HG02884 (cell line): ENCODE measurements around the gene MIF.

Experiments used
- ATAC-seq: cut with Tn5 transposase; IDR thresholded peaks from one replicate; pipeline ENCODE4 v1.9.1; 2021; ENCODE audit warnings: mild to moderate bottlenecking, moderate library complexity; ENCODE audit not compliant: unreplicated experiment

MIF gene

GRCh38 chr22:23875801-23876200 lies 18.4 kb upstream of the MIF start:
- no peak for ATAC-seq

- no peak for ATAC-seq
Observed at GRCh38 chr22:23877566-23877965, 16.6 kb upstream of the MIF start.

GRCh38 chr22:23878219-23878618 lies 16.0 kb upstream of the MIF start:
- no peak for ATAC-seq

GRCh38 chr22:23882370-23882769 lies 11.8 kb upstream of the MIF start:
- no peak for ATAC-seq

- ATAC-seq: no peak
Observed at GRCh38 chr22:23883658-23884057, 10.5 kb upstream of the MIF start.

- ATAC-seq: no peak
Observed at GRCh38 chr22:23884140-23884539, 10.0 kb upstream of the MIF start.

GRCh38 chr22:23888615-23889401 lies 5.4 kb upstream of the MIF start:
- ATAC-seq: no peak

- no peak for ATAC-seq
Observed at GRCh38 chr22:23889620-23890019, 4.6 kb upstream of the MIF start.

- ATAC-seq: no peak
Observed at GRCh38 chr22:23891726-23892125, 2.5 kb upstream of the MIF start.

- no peak for ATAC-seq
Observed at GRCh38 chr22:23892130-23892529, 2.1 kb upstream of the MIF start.

GRCh38 chr22:23892706-23893105 lies 1.5 kb upstream of the MIF start:
- ATAC-seq: no peak

- ATAC-seq: no peak
Observed at GRCh38 chr22:23893121-23893944, 850 bp upstream of the MIF start.

GRCh38 chr22:23894710-23895598 lies 771 bp downstream of the MIF start:
- ATAC-seq: no peak

GRCh38 chr22:23895599-23896144 lies 1.5 kb downstream of the MIF start:
- no peak for ATAC-seq

GRCh38 chr22:23896166-23896522 lies 2.0 kb downstream of the MIF start:
- ATAC-seq: no peak

- ATAC-seq: no peak
Observed at GRCh38 chr22:23896523-23897186, 2.5 kb downstream of the MIF start.

- ATAC-seq: no peak
Observed at GRCh38 chr22:23897320-23897719, 3.1 kb downstream of the MIF start.

- ATAC-seq: no peak
Observed at GRCh38 chr22:23898006-23898974, 4.1 kb downstream of the MIF start.

GRCh38 chr22:23899042-23899745 lies 5.0 kb downstream of the MIF start:
- ATAC-seq: no peak
